T-helper 2 cell treated with Interferon-gamma antibody and Interleukin-4, amounts not matched to agents 100 ng/mL and 5 ng/mL, for 36 hours (primary cell): ENCODE measurements around the gene INO80B. TPM values are rescaled to one million over a fixed set of nuclear protein-coding genes. Genes with fewer than 3 reads are reported as not detected.

Source experiments
- intact Hi-C: fragments of 100-400 bp; cut with micrococcal nuclease; formaldehyde crosslinking; loops from one replicate; pipeline ENCODE4 v1.15.1; 2023
- total RNA-seq: library from RNA; stranded (reverse); gene quantifications from 2 replicates; pipeline ENCODE4 v1.2.3, GENCODE V29; 2022

INO80B gene
- total RNA-seq, 1 donor from 2014 or later: 29.4 TPM

- intact Hi-C loops: loop anchor here (1.0 to 10.0 kb wide), 6 partner anchors 7 to 335 kb away; partner anchors contain the start of genes CCDC142, HK2, PCGF1 and SEMA4F
These were observed 45.2 kb downstream of the INO80B start for GRCh38 chr2:74499940-74500577.

GRCh38 chr2:74500578-74500946, 45.7 kb downstream of the INO80B start:
- intact Hi-C loops: loop anchor here (10.0 kb wide), 2 partner anchors 154 to 334 kb away; partner anchors contain the start of genes HK2 and SEMA4F

- intact Hi-C loops: loop anchor here (10.0 kb wide), 2 partner anchors 153 to 333 kb away; partner anchors contain the start of genes HK2 and SEMA4F
These were observed 46.6 kb downstream of the INO80B start for GRCh38 chr2:74501335-74502071.

- intact Hi-C loops: loop anchor here (10.0 kb wide), 2 partner anchors 153 to 333 kb away; partner anchors contain the start of genes HK2 and SEMA4F
These were observed 47.3 kb downstream of the INO80B start for GRCh38 chr2:74502147-74502719.

GRCh38 chr2:74502720-74503505, 48.0 kb downstream of the INO80B start:
- intact Hi-C loops: loop anchor here (10.0 kb wide), 2 partner anchors 152 to 332 kb away; partner anchors contain the start of genes HK2 and SEMA4F

- intact Hi-C loops: loop anchor here (10.0 kb wide), 2 partner anchors 151 to 331 kb away; partner anchors contain the start of genes HK2 and SEMA4F
These were observed 48.9 kb downstream of the INO80B start for GRCh38 chr2:74503506-74504475.

- intact Hi-C loops: loop anchor here (10.0 kb wide), 2 partner anchors 150 to 330 kb away; partner anchors contain the start of genes HK2 and SEMA4F
These were observed 49.7 kb downstream of the INO80B start for GRCh38 chr2:74504591-74504990.

GRCh38 chr2:74505448-74506246, 50.8 kb downstream of the INO80B start:
- intact Hi-C loops: loop anchor here (2.0 to 10.0 kb wide), 3 partner anchors 49 to 329 kb away; partner anchors contain the start of genes DOK1, HK2 and SEMA4F

GRCh38 chr2:74507145-74507925, 52.4 kb downstream of the INO80B start, which contains the start of gene PCGF1:
Gene PCGF1, minus strand, starts transcription at chr2:74507695. Its CDS starts 27 bp downstream, at chr2:74507668.
- intact Hi-C loops: loop anchor here (1.0 to 10.0 kb wide), 7 partner anchors 8 to 327 kb away; partner anchors contain the start of genes AUP1, DOK1, HK2 and HTRA2

Other genes with a start within 250 kb of the INO80B start
- gene SLC4A5, start 111.7 kb upstream of the INO80B start, total RNA-seq: 0.86 and 3.1 TPM in 2 replicates
- gene DCTN1, start 74.8 kb upstream of the INO80B start, total RNA-seq: 105 and 110 TPM in 2 replicates
- gene C2orf81, start 33.5 kb upstream of the INO80B start, total RNA-seq: 1.0 and 1.5 TPM in 2 replicates
- 56.9 and 60.3 TPM in 2 replicates for gene WDR54, start 33.4 kb upstream of the INO80B start, total RNA-seq
- 0.36 and 0.52 TPM in 2 replicates for gene RTKN, start 13.2 kb upstream of the INO80B start, total RNA-seq
- 46.8 and 47.6 TPM in 2 replicates for gene WBP1, start 3.4 kb downstream of the INO80B start, total RNA-seq
- gene MOGS, start 10.3 kb downstream of the INO80B start, total RNA-seq: 68.3 and 74.8 TPM in 2 replicates
- 105 TPM in 2 replicates for gene MRPL53, start 17.6 kb downstream of the INO80B start, total RNA-seq
- gene CCDC142, start 27.9 kb downstream of the INO80B start, total RNA-seq: 30.4 and 32.0 TPM in 2 replicates
- 43.4 and 43.9 TPM in 2 replicates for gene TTC31, start 28.0 kb downstream of the INO80B start, total RNA-seq
- gene LBX2, start 44.5 kb downstream of the INO80B start, total RNA-seq: 0.39 and 0.50 TPM in 2 replicates
- gene PCGF1, start 52.6 kb downstream of the INO80B start, total RNA-seq: 31.2 and 32.8 TPM in 2 replicates
- gene TLX2, start 59.4 kb downstream of the INO80B start, total RNA-seq: 1.1 and 1.2 TPM in 2 replicates
- 0.80 and 1.1 TPM in 2 replicates for gene DQX1, start 71.1 kb downstream of the INO80B start, total RNA-seq
- gene AUP1, start 74.6 kb downstream of the INO80B start, total RNA-seq: 148 and 150 TPM in 2 replicates
- 48.1 and 49.7 TPM in 2 replicates for gene HTRA2, start 74.8 kb downstream of the INO80B start, total RNA-seq
- gene LOXL3, start 98.9 kb downstream of the INO80B start, total RNA-seq: 1.00 and 1.9 TPM in 2 replicates
- gene DOK1, start 99.6 kb downstream of the INO80B start, total RNA-seq: 50.4 and 52.5 TPM in 2 replicates
- gene M1AP, start 193.2 kb downstream of the INO80B start, total RNA-seq: 0.09 TPM in 1 of 2 replicates, not detected in the other
- 4.4 and 5.9 TPM in 2 replicates for gene SEMA4F, start 199.2 kb downstream of the INO80B start, total RNA-seq